PC-3 (cell line): Measurements from ENCODE around the gene RPL27. TPM values are rescaled to one million over a fixed set of nuclear protein-coding genes. Genes with fewer than 3 reads are reported as not detected.
"Not testable (repeated sequence)": the region's sequence is repeated elsewhere in the genome, so short reads cannot be mapped to it uniquely, and the experiment has no call there.

ENCODE experiments used
- ATAC-seq: fragments of 200-7000 bp; cut with Tn5 transposase; 2 replicates; pipeline ENCODE4 v1.9.1; 2020; ENCODE audit warnings: mild to moderate bottlenecking, moderate library complexity
- BruUV-seq: library from RNA; stranded (reverse); fragments of 400-500 nt; replicated peaks from 2 replicates; lab custom pipeline; 2021; lab: Mats Ljungman, UMichigan
- CTCF ChIA-PET: fragments of 300-600 bp; sonication (Branson Sonifier 250); formaldehyde crosslinking; loops from one replicate; lab custom pipeline; 2022; ENCODE audit warnings: antibody characterized with exemption; lab: Charles Lee
- POLR2A ChIA-PET: fragments of 300-600 bp; sonication (Branson Sonifier 250); formaldehyde crosslinking; loops from one replicate; lab custom pipeline; 2022; ENCODE audit warnings: antibody characterized with exemption; ENCODE audit not compliant: unreplicated experiment; lab: Charles Lee
- DNase-seq: peaks from one replicate; pipeline ENCODE4 v3.0.0-alpha.2; 2015
- H2AFZ ChIP-seq: fragments of 300-600 bp; sonication (generic); 2 replicates; pipeline ENCODE4 v1.6.0; 2016; ENCODE audit warnings: antibody characterized with exemption, low read length
- H3F3A ChIP-seq: fragments of 300-600 bp; sonication (generic); one replicate; pipeline ENCODE4 v1.6.0; 2017; ENCODE audit warnings: antibody characterized with exemption, low read length, control low read depth, mild to moderate bottlenecking; ENCODE audit not compliant: unreplicated experiment
- H3K27ac ChIP-seq: fragments of 300-600 bp; sonication (generic); 2 replicates; pipeline ENCODE4 v1.5.1; 2016; ENCODE audit warnings: mild to moderate bottlenecking, low read length
- H3K27me3 ChIP-seq: fragments of 300-600 bp; sonication (generic); 2 replicates; pipeline ENCODE4 v1.6.1; 2016; ENCODE audit warnings: low read length, mixed read lengths
- H3K36me3 ChIP-seq: fragments of 300-600 bp; sonication (generic); 2 replicates; pipeline ENCODE4 v1.6.1; 2016; ENCODE audit warnings: low read depth, mixed run types, low read length, mixed read lengths
- H3K4me1 ChIP-seq: fragments of 300-600 bp; sonication (generic); 2 replicates; pipeline ENCODE4 v1.5.1; 2016; ENCODE audit warnings: low read length; ENCODE audit not compliant: insufficient read depth
- H3K4me2 ChIP-seq: fragments of 300-600 bp; sonication (generic); 2 replicates; pipeline ENCODE4 v1.6.0; 2016; ENCODE audit warnings: low read length
- H3K4me3 ChIP-seq: fragments of 300-600 bp; sonication (generic); 2 replicates; pipeline ENCODE4 v1.5.1; 2016; ENCODE audit warnings: mild to moderate bottlenecking, low read length, mixed read lengths
- H3K79me2 ChIP-seq: fragments of 300-600 bp; sonication (generic); 2 replicates; pipeline ENCODE4 v1.6.1; 2017; ENCODE audit warnings: low read length, mixed read lengths
- H3K9ac ChIP-seq: fragments of 300-600 bp; sonication (generic); 2 replicates; pipeline ENCODE4 v1.6.0; 2016; ENCODE audit warnings: mild to moderate bottlenecking, low read length
- H3K9me2 ChIP-seq: fragments of 300-600 bp; sonication (generic); replicated peaks from 2 replicates; pipeline ENCODE4 v1.6.1; 2016; ENCODE audit warnings: mixed run types, low read length, mixed read lengths
- H3K9me3 ChIP-seq: fragments of 300-600 bp; sonication (generic); 2 replicates; pipeline ENCODE4 v1.6.1; 2016; ENCODE audit warnings: low read length, mixed read lengths
- H4K20me1 ChIP-seq: fragments of 300-600 bp; sonication (generic); 2 replicates; pipeline ENCODE4 v1.6.1; 2016; ENCODE audit warnings: low read length, mixed read lengths
- EZH2 ChIP-seq: fragments of 300-600 bp; sonication (generic); IDR thresholded peaks from one replicate; pipeline ENCODE4 v1.6.1; 2017; ENCODE audit warnings: antibody characterized with exemption, mild to moderate bottlenecking, low read length; ENCODE audit not compliant: unreplicated experiment
- EZH2phosphoT487 ChIP-seq: fragments of 300-600 bp; sonication (generic); IDR thresholded peaks from 2 replicates; pipeline ENCODE4 v1.6.1; 2018; ENCODE audit warnings: mild to moderate bottlenecking, antibody characterized with exemption, low read length, borderline replicate concordance
- intact Hi-C: fragments of 100-400 bp; cut with micrococcal nuclease; formaldehyde crosslinking; loops from 2 replicates; pipeline ENCODE4 v1.9.0; 2023
- total RNA-seq: library from RNA; depleted of rRNA; stranded (reverse); fragments of >200 nt; gene quantifications from 2 replicates; pipeline ENCODE4 v1.2.3, GENCODE V29; 2014
- TF ChIP-seq, protein P1 (sequence below): fragments of 300-600 bp; sonication (generic); conservative IDR thresholded peaks from 2 replicates; pipeline ENCODE4 v1.5.1; 2017; ENCODE audit warnings: antibody characterized with exemption, low read depth, mild to moderate bottlenecking, low read length

RPL27 gene
- total RNA-seq, 1 experiment from 2014 or later, result 784 TPM

DNA sequence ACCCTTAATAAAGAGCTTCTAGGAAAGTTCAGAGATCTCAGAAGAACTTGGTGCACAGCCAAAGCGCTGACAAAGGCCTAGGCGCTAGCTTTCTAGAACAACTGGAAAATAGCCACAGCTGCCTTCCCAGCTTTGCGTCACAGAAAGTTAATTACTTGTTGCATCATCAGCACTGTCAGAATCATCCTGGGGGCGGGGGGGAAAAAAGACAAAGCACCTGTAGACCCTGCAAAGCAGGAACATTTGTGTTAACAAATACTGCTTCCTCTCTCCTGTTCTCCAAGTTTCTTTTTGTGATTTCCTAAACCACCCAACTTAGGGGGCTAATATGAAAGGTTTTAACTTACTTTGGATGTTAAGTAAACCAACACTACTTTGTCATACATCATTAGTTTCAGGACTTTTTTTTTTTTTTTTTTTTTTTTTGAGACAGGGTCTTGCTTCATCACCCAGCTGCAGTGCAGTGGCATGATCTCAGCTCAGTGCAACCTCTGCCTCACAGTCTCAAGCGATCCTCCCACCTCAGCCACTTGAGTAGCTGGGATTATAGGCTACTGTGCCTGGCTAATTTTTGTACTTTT lies 29.1 kb upstream of the RPL27 start:
- Histone ChIP-seq H3K4me3 (no peak overlapping the region), H3K27ac (no peak overlapping the region), H3K9ac (no peak overlapping the region), H3K9me2 (no peaks in the 10 kb centered on the region), H2AFZ (no peak overlapping the region), H4K20me1 (no peaks in the 10 kb centered on the region), H3K79me2 (peaks cover 6% of the 10 kb centered on the region), H3K4me1 (no peaks in the 10 kb centered on the region), H3K27me3 (no peaks in the 10 kb centered on the region), H3K9me3 (no peaks in the 10 kb centered on the region), H3F3A (no peaks in the 10 kb centered on the region), H3K4me2 (no peak overlapping the region), H3K36me3 (no peaks in the 10 kb centered on the region)
- POLR2A ChIA-PET, result no interaction called here
- CTCF ChIA-PET, result no interaction called here
- DNase-seq, result no peak
- TF ChIP-seq EZH2phosphoT487 (no peak), EZH2 (no peak)
- TF ChIP-seq, protein P1, sequence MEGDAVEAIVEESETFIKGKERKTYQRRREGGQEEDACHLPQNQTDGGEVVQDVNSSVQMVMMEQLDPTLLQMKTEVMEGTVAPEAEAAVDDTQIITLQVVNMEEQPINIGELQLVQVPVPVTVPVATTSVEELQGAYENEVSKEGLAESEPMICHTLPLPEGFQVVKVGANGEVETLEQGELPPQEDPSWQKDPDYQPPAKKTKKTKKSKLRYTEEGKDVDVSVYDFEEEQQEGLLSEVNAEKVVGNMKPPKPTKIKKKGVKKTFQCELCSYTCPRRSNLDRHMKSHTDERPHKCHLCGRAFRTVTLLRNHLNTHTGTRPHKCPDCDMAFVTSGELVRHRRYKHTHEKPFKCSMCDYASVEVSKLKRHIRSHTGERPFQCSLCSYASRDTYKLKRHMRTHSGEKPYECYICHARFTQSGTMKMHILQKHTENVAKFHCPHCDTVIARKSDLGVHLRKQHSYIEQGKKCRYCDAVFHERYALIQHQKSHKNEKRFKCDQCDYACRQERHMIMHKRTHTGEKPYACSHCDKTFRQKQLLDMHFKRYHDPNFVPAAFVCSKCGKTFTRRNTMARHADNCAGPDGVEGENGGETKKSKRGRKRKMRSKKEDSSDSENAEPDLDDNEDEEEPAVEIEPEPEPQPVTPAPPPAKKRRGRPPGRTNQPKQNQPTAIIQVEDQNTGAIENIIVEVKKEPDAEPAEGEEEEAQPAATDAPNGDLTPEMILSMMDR, result no peak
- ATAC-seq, result no peak
- intact Hi-C loops, result no loop called here
- no TSS peak for BruUV-seq

DNA sequence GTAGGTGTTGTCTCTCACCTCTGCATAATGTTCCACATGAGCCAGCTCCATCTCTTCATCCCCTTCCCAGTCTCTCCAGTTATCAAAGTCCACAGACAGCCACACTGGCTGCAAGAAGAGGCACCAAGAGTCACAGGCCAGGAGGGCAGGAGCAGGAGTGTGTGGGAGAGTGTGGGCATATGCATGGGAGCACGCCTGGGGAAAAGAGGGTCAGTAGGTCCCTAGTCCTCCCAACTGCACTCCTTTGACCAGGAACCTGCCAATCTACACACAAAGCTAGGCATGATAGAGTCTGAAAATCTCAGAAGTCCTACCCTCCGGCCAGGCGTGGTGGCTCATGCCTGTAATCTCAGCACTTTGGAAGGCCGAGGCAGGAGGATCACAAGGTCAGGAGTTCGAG lies 26.6 kb upstream of the RPL27 start:
- no peak overlapping the region for H2AFZ ChIP-seq
- CTCF ChIA-PET, result no interaction called here
- ATAC-seq (no peak), DNase-seq (no peak)
- H3K36me3 ChIP-seq, result no peaks in the 10 kb centered on the region
- H3K4me3 ChIP-seq, result no peak overlapping the region
- H3K4me2 ChIP-seq, result no peak overlapping the region
- no peaks in the 10 kb centered on the region for H3F3A ChIP-seq
- H3K4me1 ChIP-seq, result no peaks in the 10 kb centered on the region
- no peaks in the 10 kb centered on the region for H3K79me2 ChIP-seq
- no TSS peak for BruUV-seq
- no peaks in the 10 kb centered on the region for H3K27me3 ChIP-seq
- intact Hi-C loops, result no loop called here
- no peak overlapping the region for H3K9ac ChIP-seq
- H3K9me2 ChIP-seq, result no peaks in the 10 kb centered on the region
- TF ChIP-seq, protein P1, result no peak
- POLR2A ChIA-PET, result no interaction called here
- H3K9me3 ChIP-seq, result no peaks in the 10 kb centered on the region
- H3K27ac ChIP-seq, result no peak overlapping the region
- H4K20me1 ChIP-seq, result no peaks in the 10 kb centered on the region

DNA sequence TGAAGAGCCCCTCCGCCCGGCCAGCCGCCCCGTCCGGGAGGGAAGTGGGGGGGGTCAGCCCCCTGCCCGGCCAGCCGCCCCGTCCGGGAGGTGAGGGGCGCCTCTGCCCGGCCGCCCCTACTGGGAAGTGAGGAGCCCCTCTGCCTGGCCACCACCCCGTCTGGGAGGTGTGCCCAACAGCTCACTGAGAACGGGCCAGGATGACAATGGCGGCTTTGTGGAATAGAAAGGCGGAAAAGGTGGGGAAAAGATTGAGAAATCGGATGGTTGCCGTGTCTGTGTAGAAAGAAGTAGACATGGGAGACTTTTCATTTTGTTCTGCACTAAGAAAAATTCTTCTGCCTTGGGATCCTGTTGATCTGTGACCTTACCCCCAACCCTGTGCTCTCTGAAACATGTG lies 24.9 kb upstream of the RPL27 start:
- H3K79me2 ChIP-seq, H3F3A ChIP-seq, intact Hi-C loops, H3K4me1 ChIP-seq, H2AFZ ChIP-seq, H3K27ac ChIP-seq, POLR2A ChIA-PET, H3K9ac ChIP-seq, H3K9me3 ChIP-seq, H3K4me2 ChIP-seq, ATAC-seq, H3K4me3 ChIP-seq, BruUV-seq, H3K27me3 ChIP-seq, H3K36me3 ChIP-seq, CTCF ChIA-PET, H3K9me2 ChIP-seq, DNase-seq, H4K20me1 ChIP-seq: not testable (repeated sequence)
